HG03520 (cell line): ENCODE data around the gene ACOT11.

Source experiments
- ATAC-seq: cut with Tn5 transposase; IDR thresholded peaks from one replicate; pipeline ENCODE4 v1.9.1; 2021; ENCODE audit warnings: mild to moderate bottlenecking, moderate library complexity; ENCODE audit not compliant: unreplicated experiment

ACOT11 gene

GRCh38 chr1:54640863-54641836 is 93.1 kb downstream of the ACOT11 start, which contains the start of gene MROH7:
TSS of gene MROH7 (plus strand) at chr1:54641786. CDS start at chr1:54652927, 11,141 bp downstream.
- ATAC-seq: no peak

- ATAC-seq: no peak
These were observed 95.7 kb downstream of the ACOT11 start for GRCh38 chr1:54643736-54644135.

DNA sequence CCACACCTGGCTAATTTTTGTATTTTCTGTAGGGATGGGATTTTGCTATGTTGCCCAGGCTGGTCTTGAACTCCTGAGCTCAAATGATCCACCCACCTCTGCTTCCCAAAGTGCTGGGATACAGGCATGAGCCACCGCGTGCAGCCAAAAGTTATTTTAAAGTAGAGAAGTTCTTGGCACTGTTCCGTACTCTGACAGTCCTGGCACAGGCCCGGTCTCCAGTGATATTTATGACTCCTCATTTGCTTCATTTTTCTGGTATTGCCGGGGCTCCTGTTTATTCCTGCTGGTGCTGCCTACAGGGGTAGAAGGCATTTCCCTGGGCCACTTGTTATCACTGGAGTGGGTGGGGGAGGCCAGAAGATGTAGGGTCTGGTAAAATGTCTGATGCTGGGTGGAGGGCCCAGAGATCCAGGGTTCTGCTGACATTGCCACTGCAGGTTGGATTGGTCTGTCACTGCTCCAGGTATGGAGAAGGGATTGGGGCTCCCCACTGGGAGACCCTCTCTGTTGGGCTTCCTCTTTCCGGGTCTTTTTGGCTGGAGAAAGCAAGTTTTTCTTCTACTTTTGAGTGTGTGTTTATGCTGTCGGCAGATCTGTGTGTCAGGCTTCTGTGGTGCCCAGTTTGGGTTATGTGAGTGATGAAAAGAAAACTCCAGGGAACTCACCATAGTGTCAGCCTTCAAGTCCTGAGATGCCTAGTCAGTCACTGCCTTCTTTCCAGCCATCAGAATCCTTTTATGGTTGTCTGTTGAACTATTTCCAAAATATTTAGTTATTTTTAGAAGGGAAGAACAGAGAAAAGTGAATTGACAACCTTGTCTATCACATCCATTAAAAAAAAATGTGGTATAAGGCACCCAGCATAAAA is 98.0 kb downstream of the ACOT11 start:
- no peak for ATAC-seq

GRCh38 chr1:54649130-54649898 is 101.3 kb downstream of the ACOT11 start:
- ATAC-seq: no peak

DNA sequence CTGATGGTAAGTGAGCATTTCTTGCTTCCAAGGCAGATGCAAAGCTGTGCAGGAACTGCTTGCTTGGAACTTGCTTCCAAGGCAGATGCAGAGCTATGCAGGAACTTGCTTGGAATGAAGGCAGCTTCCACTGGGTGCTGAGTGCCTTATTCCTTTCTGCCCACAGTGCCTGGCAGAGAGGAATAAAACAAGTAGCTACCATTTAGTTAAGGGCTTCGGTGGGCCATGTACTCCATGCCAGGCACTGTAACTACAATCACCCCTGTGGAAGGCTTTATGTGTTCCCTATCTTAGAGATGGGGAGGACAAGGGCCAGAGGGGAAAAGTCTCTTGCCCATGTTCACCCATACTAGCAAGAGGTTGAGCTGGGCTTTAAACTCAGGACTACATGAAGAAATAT is 101.9 kb downstream of the ACOT11 start:
- ATAC-seq: no peak

DNA sequence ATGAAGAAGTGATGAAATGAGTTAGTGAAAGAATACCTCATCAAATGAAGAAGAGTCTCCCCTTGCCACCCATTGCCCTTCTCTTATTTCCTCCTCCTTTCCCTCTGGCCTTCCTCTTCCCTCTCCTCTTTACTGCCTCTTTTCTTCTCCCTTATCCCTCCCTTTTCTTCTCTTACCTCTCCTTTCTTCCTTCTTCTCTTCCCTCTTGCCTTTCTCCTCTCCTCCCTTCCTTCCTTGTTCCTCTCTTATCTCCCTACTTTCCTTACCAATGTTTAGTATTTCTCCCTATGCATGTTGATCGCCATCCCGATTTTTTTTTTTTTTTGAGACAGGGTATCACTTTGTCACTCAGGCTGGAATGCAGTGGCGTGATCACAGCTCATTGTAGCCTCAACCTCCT is 102.4 kb downstream of the ACOT11 start:
- ATAC-seq: no peak

GRCh38 chr1:54651608-54652007 is 103.6 kb downstream of the ACOT11 start:
- ATAC-seq: no peak

DNA sequence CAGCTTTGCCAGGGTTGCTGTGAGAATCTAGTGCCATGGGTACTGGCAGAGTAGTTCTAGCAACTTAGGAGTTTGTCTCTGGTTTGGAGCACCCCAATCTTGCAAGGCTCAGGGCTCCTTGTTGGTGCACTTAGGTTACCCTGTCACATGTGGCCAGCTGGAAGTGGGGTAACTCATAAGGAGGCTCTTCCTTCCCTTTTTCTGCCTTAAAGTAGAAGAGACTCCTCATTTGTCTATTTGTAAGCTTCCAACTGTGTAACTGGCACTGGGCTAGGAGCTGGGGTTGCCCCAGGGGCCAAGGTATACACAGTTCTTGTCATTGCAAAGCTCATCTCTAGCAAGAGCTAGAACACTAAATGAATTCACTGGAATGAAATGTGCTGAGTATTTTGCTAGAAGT is 104.1 kb downstream of the ACOT11 start:
- ATAC-seq: no peak

- ATAC-seq: no peak
These were observed 105.0 kb downstream of the ACOT11 start for GRCh38 chr1:54653036-54653435.

- ATAC-seq: no peak
These were observed 110.3 kb downstream of the ACOT11 start for GRCh38 chr1:54658164-54658913.
